Measurements from ENCODE around the gene CD4. TPM values are rescaled to one million over a fixed set of nuclear protein-coding genes. Genes with fewer than 3 reads are reported as not detected.

The CD4 gene
- total RNA-seq, 2 donors from 2014 or later, result 1.6 to 8.6 TPM

DNA sequence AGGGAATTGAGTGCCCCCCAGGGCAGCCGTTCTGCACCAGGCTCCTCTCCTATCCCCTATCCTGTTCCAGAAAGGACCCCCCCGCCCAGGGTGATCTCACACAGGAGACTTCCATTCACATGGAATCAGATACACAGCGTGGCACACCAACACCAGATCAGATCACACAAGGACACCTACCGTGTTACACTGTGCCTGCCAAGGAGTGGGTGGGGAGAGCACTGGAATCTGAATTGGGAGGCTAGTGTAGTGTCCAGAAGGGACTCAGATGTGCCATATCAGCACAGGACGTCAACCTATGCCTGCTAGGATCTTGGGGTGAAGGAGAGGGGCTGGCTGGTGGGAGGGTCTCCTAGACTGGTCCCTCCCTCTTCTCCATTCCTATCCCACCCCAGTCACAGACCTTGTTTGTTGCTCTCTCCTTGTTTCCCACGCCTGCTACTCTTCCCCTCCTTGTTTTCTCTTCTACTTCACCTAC, 20.9 kb upstream of the CD4 start:
- 14% methylated on average over 6 of the region's 6 CpGs for WGBS
- Histone ChIP-seq H3K36me3 (peaks cover 0 to 7% of the 10 kb centered on the region in 2 donors), H3K4me1 (replicated peaks) (peaks cover 12% of the 10 kb centered on the region), H3K9me3 (no peaks in the 10 kb centered on the region), H3K27ac (peak overlapping the region; percentile 92 to 99), H3K4me3 (peak overlapping the region; percentile 89 to 91), H3K27me3 (replicated peaks; ENCODE audit: insufficient read depth) (no peaks in the 10 kb centered on the region)
- TF ChIP-seq, protein P1, sequence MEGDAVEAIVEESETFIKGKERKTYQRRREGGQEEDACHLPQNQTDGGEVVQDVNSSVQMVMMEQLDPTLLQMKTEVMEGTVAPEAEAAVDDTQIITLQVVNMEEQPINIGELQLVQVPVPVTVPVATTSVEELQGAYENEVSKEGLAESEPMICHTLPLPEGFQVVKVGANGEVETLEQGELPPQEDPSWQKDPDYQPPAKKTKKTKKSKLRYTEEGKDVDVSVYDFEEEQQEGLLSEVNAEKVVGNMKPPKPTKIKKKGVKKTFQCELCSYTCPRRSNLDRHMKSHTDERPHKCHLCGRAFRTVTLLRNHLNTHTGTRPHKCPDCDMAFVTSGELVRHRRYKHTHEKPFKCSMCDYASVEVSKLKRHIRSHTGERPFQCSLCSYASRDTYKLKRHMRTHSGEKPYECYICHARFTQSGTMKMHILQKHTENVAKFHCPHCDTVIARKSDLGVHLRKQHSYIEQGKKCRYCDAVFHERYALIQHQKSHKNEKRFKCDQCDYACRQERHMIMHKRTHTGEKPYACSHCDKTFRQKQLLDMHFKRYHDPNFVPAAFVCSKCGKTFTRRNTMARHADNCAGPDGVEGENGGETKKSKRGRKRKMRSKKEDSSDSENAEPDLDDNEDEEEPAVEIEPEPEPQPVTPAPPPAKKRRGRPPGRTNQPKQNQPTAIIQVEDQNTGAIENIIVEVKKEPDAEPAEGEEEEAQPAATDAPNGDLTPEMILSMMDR (IDR thresholded peaks at IDR 0.05), result no peak
- peak; percentile 19 for TF ChIP-seq POLR2AphosphoS5 (IDR thresholded peaks at IDR 0.05)
- intact Hi-C loops (cut with DNase I), result loop anchor here (5.0 kb wide), 2 partner anchors 59 to 156 kb away; partner anchors contain the start of gene P3H3
- DNase-seq (ENCODE audit: low spot score), result peak; percentile 52

DNA sequence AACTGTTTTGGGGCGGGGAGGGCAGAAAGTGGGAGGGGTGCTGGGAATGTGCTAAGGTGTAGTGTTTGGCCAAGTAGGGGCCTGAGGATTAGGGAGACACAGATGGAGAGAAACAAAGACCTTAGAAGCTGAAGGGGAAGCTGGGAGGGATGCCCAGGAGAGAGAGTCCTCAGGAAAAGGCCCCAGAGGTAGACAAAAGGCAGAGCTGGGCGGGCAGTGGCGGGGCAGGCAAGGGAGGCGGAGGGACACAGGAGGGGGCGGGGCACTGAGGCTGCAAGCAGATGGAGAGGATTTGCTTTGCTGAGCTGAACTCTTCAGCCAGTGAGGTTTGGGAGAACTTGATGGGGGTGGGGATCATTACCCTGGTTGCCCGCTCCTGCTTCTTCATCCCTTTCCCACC, 20.3 kb upstream of the CD4 start:
- TF ChIP-seq POLR2A (IDR thresholded peaks at IDR 0.05) (no peak), POLR2AphosphoS5 (IDR thresholded peaks at IDR 0.05) (no peak)
- TF ChIP-seq, protein P1 (IDR thresholded peaks at IDR 0.05), result no peak
- intact Hi-C loops (cut with DNase I), result loop anchor here (5.0 kb wide), 2 partner anchors 58 to 157 kb away; partner anchors contain the start of gene P3H3
- Histone ChIP-seq H3K4me3 (peak overlapping the region; percentile 89 to 91), H3K9me3 (no peaks in the 10 kb centered on the region), H3K27me3 (replicated peaks; ENCODE audit: insufficient read depth) (no peaks in the 10 kb centered on the region), H3K36me3 (peaks cover 0 to 7% of the 10 kb centered on the region in 2 donors), H3K27ac (peak overlapping the region; percentile 92 to 99), H3K4me1 (replicated peaks) (peaks cover 12% of the 10 kb centered on the region)
- 9% methylated on average over 6 of the region's 6 CpGs for WGBS
- DNase-seq (ENCODE audit: low spot score), result peak; percentile 71

DNA sequence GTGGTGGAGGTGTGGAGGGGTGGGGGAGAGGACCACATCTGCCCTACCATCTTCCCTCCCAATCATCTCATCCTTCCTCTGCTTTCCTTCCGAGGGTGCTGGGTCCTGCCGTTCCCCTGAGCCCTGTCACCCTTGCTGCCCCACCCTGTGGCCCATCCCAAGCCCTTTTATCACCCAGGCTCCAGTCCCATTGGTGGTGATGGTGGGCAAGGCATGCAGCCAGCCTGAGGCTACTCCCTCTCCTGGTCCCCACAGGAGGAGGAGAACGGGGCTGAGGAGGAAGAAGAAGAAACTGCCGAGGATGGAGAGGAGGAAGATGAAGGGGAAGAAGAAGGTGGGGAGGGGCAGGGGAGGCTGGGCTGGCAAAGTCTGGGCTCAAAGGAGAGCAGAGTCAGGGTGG, 19.7 kb upstream of the CD4 start:
- peak overlapping the region; percentile 92 to 99 for H3K27ac ChIP-seq
- WGBS, result 35% methylated on average over 4 of the region's 4 CpGs
- intact Hi-C loops (cut with DNase I), result loop anchor here (5.0 kb wide), 2 partner anchors 58 to 157 kb away; partner anchors contain the start of gene P3H3
- peaks cover 12% of the 10 kb centered on the region for H3K4me1 ChIP-seq (replicated peaks)
- DNase-seq (ENCODE audit: low spot score), result no peak
- TF ChIP-seq POLR2A (IDR thresholded peaks at IDR 0.05), result no peak
- TF ChIP-seq, protein P1 (IDR thresholded peaks at IDR 0.05), result no peak
- TF ChIP-seq POLR2AphosphoS5 (IDR thresholded peaks at IDR 0.05), result no peak
- H3K9me3 ChIP-seq, result no peaks in the 10 kb centered on the region
- H3K4me3 ChIP-seq, result no peak overlapping the region
- H3K27me3 ChIP-seq (replicated peaks; ENCODE audit: insufficient read depth), result no peaks in the 10 kb centered on the region
- H3K36me3 ChIP-seq, result peaks cover 0 to 7% of the 10 kb centered on the region in 2 donors

DNA sequence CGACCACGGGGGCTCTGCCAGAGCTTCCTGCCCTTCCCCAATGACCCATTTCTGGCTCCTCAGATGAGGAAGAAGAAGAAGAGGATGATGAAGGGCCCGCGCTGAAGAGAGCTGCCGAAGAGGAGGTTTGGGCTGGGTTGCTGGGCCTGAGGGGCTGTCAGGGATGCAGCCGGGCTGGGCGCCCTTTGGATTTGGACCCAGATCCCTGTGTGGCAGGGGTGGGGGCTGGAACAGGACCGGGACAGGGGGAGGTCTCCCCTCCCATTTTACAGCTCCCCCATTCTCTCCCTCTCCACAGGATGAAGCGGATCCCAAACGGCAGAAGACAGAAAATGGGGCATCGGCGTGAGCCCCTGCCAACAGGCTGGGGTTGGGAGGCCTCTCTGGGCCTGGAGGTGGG, 19.2 kb upstream of the CD4 start:
- Histone ChIP-seq H3K36me3 (peaks cover 0 to 7% of the 10 kb centered on the region in 2 donors), H3K27ac (peak overlapping the region in 1 of 2 donors; percentile 51), H3K4me1 (replicated peaks) (peaks cover 12% of the 10 kb centered on the region), H3K9me3 (no peaks in the 10 kb centered on the region), H3K4me3 (no peak overlapping the region), H3K27me3 (replicated peaks; ENCODE audit: insufficient read depth) (no peaks in the 10 kb centered on the region)
- intact Hi-C loops (cut with DNase I), result no loop called here
- no peak for TF ChIP-seq POLR2AphosphoS5 (IDR thresholded peaks at IDR 0.05)
- TF ChIP-seq POLR2A (IDR thresholded peaks at IDR 0.05), result no peak
- TF ChIP-seq, protein P1 (IDR thresholded peaks at IDR 0.05), result no peak
- 76% methylated on average over 12 of the region's 12 CpGs for WGBS
- no peak for DNase-seq (ENCODE audit: low spot score)

DNA sequence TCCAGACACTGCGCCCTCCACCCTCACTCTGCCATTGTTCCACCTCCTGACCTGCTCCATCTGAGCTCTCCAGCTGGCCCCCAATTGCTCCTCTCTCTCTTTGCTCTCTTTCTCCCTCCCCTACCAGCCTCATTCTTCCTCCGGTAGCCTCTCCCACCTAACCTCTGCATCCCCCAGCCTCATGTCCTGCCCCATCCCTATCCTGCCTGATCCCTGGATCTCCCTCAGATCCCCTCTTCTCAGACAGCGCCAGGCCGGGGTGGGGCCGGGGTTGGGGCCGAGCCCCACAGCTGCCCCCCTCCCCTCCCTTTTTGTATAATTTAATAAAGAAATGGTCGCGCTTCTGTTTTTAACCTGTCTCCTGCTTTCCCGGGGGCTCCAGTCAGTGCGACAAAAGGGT, 18.7 kb upstream of the CD4 start:
- H3K27ac ChIP-seq, result peak overlapping the region in 1 of 2 donors; percentile 51
- H3K4me1 ChIP-seq (replicated peaks), result peaks cover 8% of the 10 kb centered on the region
- H3K27me3 ChIP-seq (replicated peaks; ENCODE audit: insufficient read depth), result no peaks in the 10 kb centered on the region
- WGBS, result 75% methylated on average over 10 of the region's 10 CpGs
- no peak for TF ChIP-seq POLR2AphosphoS5 (IDR thresholded peaks at IDR 0.05)
- no peak for TF ChIP-seq POLR2A (IDR thresholded peaks at IDR 0.05)
- TF ChIP-seq, protein P1 (IDR thresholded peaks at IDR 0.05), result no peak
- no peak for DNase-seq (ENCODE audit: low spot score)
- intact Hi-C loops (cut with DNase I), result no loop called here
- no peaks in the 10 kb centered on the region for H3K9me3 ChIP-seq
- peaks cover 0 to 7% of the 10 kb centered on the region in 2 donors for H3K36me3 ChIP-seq
- no peak overlapping the region for H3K4me3 ChIP-seq
